ENCODE results near the gene KRTAP4-6. TPM values are rescaled to one million over a fixed set of nuclear protein-coding genes. Genes with fewer than 3 reads are reported as not detected.
"Not testable (repeated sequence)": the region's sequence is repeated elsewhere in the genome, so short reads cannot be mapped to it uniquely, and the experiment has no call there.

KRTAP4-6 gene
- total RNA-seq, 1 experiment from 2014 or later = not detected

GRCh38 chr17:41148971-41149651 lies 8.8 kb upstream of the KRTAP4-6 start:
- DNase-seq (ENCODE audit: extremely low read depth, low read depth) = not testable (repeated sequence)

- no peak for DNase-seq (ENCODE audit: extremely low read depth, low read depth)
Observed at GRCh38 chr17:41147531-41148204, 7.3 kb upstream of the KRTAP4-6 start.

- no peak for DNase-seq (ENCODE audit: extremely low read depth, low read depth)
Observed at GRCh38 chr17:41145261-41145660, 4.9 kb upstream of the KRTAP4-6 start.

- no peak for DNase-seq (ENCODE audit: extremely low read depth, low read depth)
Observed at GRCh38 chr17:41144846-41145245, 4.5 kb upstream of the KRTAP4-6 start.

- DNase-seq (ENCODE audit: extremely low read depth, low read depth) = no peak
Observed at GRCh38 chr17:41141361-41141760, 1.0 kb upstream of the KRTAP4-6 start.

GRCh38 chr17:41139865-41140264 lies 479 bp downstream of the KRTAP4-6 start:
- DNase-seq (ENCODE audit: extremely low read depth, low read depth) = not testable (repeated sequence)

GRCh38 chr17:41133880-41134735 lies 6.2 kb downstream of the KRTAP4-6 start:
- no peak for DNase-seq (ENCODE audit: extremely low read depth, low read depth)

- no peak for DNase-seq (ENCODE audit: extremely low read depth, low read depth)
Observed at GRCh38 chr17:41131979-41132378, 8.4 kb downstream of the KRTAP4-6 start.

- no peak for DNase-seq (ENCODE audit: extremely low read depth, low read depth)
Observed at GRCh38 chr17:41127371-41127770, 13.0 kb downstream of the KRTAP4-6 start.

- no peak for DNase-seq (ENCODE audit: extremely low read depth, low read depth)
Observed at GRCh38 chr17:41126412-41126811, 13.9 kb downstream of the KRTAP4-6 start.

- DNase-seq (ENCODE audit: extremely low read depth, low read depth) = no peak
Observed at GRCh38 chr17:41125064-41125463, 15.3 kb downstream of the KRTAP4-6 start.

- not testable (repeated sequence) for DNase-seq (ENCODE audit: extremely low read depth, low read depth)
Observed at GRCh38 chr17:41123991-41124371, 16.4 kb downstream of the KRTAP4-6 start, which contains the start of gene KRTAP4-12. TSS of gene KRTAP4-12 (minus strand) at chr17:41124182. CDS start at chr17:41124122, 60 bp downstream.

GRCh38 chr17:41123292-41123990 lies 16.9 kb downstream of the KRTAP4-6 start:
- not testable (repeated sequence) for DNase-seq (ENCODE audit: extremely low read depth, low read depth)

- no peak for DNase-seq (ENCODE audit: extremely low read depth, low read depth)
Observed at GRCh38 chr17:41121742-41122141, 18.6 kb downstream of the KRTAP4-6 start.

- not testable (repeated sequence) for DNase-seq (ENCODE audit: extremely low read depth, low read depth)
Observed at GRCh38 chr17:41119696-41120690, 20.4 kb downstream of the KRTAP4-6 start.

GRCh38 chr17:41118721-41119120 lies 21.6 kb downstream of the KRTAP4-6 start:
- DNase-seq (ENCODE audit: extremely low read depth, low read depth) = no peak

- not testable (repeated sequence) for DNase-seq (ENCODE audit: extremely low read depth, low read depth)
Observed at GRCh38 chr17:41117846-41118386, 22.4 kb downstream of the KRTAP4-6 start, which contains the start of gene KRTAP4-11. TSS of gene KRTAP4-11 (minus strand) at chr17:41118373. CDS start at chr17:41118315, 58 bp downstream.

- no peak for DNase-seq (ENCODE audit: extremely low read depth, low read depth)
Observed at GRCh38 chr17:41116297-41116696, 24.0 kb downstream of the KRTAP4-6 start.

Measured in NCI-H460 (cell line).